GM21447 (cell line): ENCODE results near the gene PRLH.

Source experiments
- ATAC-seq: cut with Tn5 transposase; IDR thresholded peaks from one replicate; pipeline ENCODE4 v1.9.1; 2021; ENCODE audit not compliant: unreplicated experiment

Gene PRLH

GRCh38 chr2:237538901-237539300, 27.5 kb upstream of the PRLH start:
- no peak for ATAC-seq

- no peak for ATAC-seq
Measured at GRCh38 chr2:237539681-237540080, 26.7 kb upstream of the PRLH start.

- no peak for ATAC-seq
Measured at GRCh38 chr2:237540223-237540775, 26.1 kb upstream of the PRLH start.

GRCh38 chr2:237540823-237541222, 25.6 kb upstream of the PRLH start:
- peak; percentile 44 for ATAC-seq

- ATAC-seq: peak; percentile 59
Measured at GRCh38 chr2:237541243-237541642, 25.1 kb upstream of the PRLH start.

- no peak for ATAC-seq
Measured at GRCh38 chr2:237542001-237542704, 24.2 kb upstream of the PRLH start.

- ATAC-seq: no peak
Measured at GRCh38 chr2:237546040-237546875, 20.1 kb upstream of the PRLH start.

- no peak for ATAC-seq
Measured at GRCh38 chr2:237546876-237547395, 19.4 kb upstream of the PRLH start.

- ATAC-seq: no peak
Measured at GRCh38 chr2:237547841-237548416, 18.4 kb upstream of the PRLH start.

- no peak for ATAC-seq
Measured at GRCh38 chr2:237549216-237549615, 17.2 kb upstream of the PRLH start.

- no peak for ATAC-seq
Measured at GRCh38 chr2:237549643-237550415, 16.5 kb upstream of the PRLH start.

- no peak for ATAC-seq
Measured at GRCh38 chr2:237551071-237551574, 15.3 kb upstream of the PRLH start.

- ATAC-seq: no peak
Measured at GRCh38 chr2:237552908-237553307, 13.5 kb upstream of the PRLH start.

GRCh38 chr2:237553948-237554347, 12.4 kb upstream of the PRLH start:
- no peak for ATAC-seq

- no peak for ATAC-seq
Measured at GRCh38 chr2:237555560-237555959, 10.8 kb upstream of the PRLH start.

- peak; percentile 91 for ATAC-seq
Measured at GRCh38 chr2:237556773-237557632, 9.4 kb upstream of the PRLH start.

- peak; percentile 18 for ATAC-seq
Measured at GRCh38 chr2:237557633-237558015, 8.8 kb upstream of the PRLH start.

- ATAC-seq: no peak
Measured at GRCh38 chr2:237558961-237559641, 7.3 kb upstream of the PRLH start.

GRCh38 chr2:237561221-237561620, 5.2 kb upstream of the PRLH start:
- ATAC-seq: no peak
